OCI-LY3 (cell line): Measurements from ENCODE around the gene EEF1G.

ENCODE experiments used
- H2AFZ ChIP-seq: fragments of 200-600, 300-600 bp; shearing (Covaris generic); 2 replicates; pipeline ENCODE4 v1.6.0; 2014; ENCODE audit warnings: antibody characterized with exemption, low read depth, low read length
- H3K27ac ChIP-seq: fragments of 200-600, 300-600 bp; sonication (generic); 2 replicates; pipeline ENCODE4 v1.5.1; 2014; ENCODE audit warnings: mild to moderate bottlenecking, low read length, moderate library complexity, mixed read lengths
- H3K27me3 ChIP-seq: fragments of 200-600, 300-600 bp; sonication (generic); 2 replicates; pipeline ENCODE4 v1.6.1; 2014; ENCODE audit warnings: low read depth, low read length, mixed read lengths
- H3K36me3 ChIP-seq: fragments of 200-600, 300-600 bp; sonication (generic); replicated peaks from 2 replicates; pipeline ENCODE3; 2014; ENCODE audit warnings: low read depth, low read length, mixed read lengths
- H3K4me1 ChIP-seq: fragments of 300-600, 200-600 bp; sonication (generic); 2 replicates; pipeline ENCODE4 v1.6.1; 2014; ENCODE audit warnings: low read length, mixed read lengths
- H3K4me2 ChIP-seq: fragments of 200-600, 300-600 bp; sonication (generic); 2 replicates; pipeline ENCODE4 v1.6.1; 2014; ENCODE audit warnings: low read length, mixed read lengths
- H3K4me3 ChIP-seq: fragments of 300-600, 200-600 bp; sonication (generic); 2 replicates; pipeline ENCODE4 v1.5.1; 2014; ENCODE audit warnings: antibody characterized with exemption, mild to moderate bottlenecking, low read length, moderate library complexity
- H3K79me2 ChIP-seq: fragments of 300-600, 200-600 bp; shearing (Covaris generic); 2 replicates; pipeline ENCODE4 v1.6.1; 2014; ENCODE audit warnings: mild to moderate bottlenecking, low read length, mixed read lengths
- H3K9ac ChIP-seq: fragments of 300-600, 200-600 bp; shearing (Covaris generic); 2 replicates; pipeline ENCODE4 v1.6.0; 2014; ENCODE audit warnings: mild to moderate bottlenecking, low read length, moderate library complexity
- H3K9me3 ChIP-seq: fragments of 200-600, 300-600 bp; shearing (Covaris generic); 2 replicates; pipeline ENCODE4 v1.6.1; 2014; ENCODE audit warnings: low read length, mixed read lengths; ENCODE audit not compliant: insufficient read depth
- H4K20me1 ChIP-seq: fragments of 200-600, 300-600 bp; sonication (generic); 2 replicates; pipeline ENCODE4 v1.6.1; 2016; ENCODE audit warnings: low read length, mixed read lengths; ENCODE audit not compliant: insufficient read depth
- EZH2phosphoT487 ChIP-seq: fragments of 200-600 bp; shearing (Covaris generic); IDR thresholded peaks from 2 replicates; pipeline ENCODE4 v1.6.1; 2018; ENCODE audit warnings: antibody characterized with exemption, mixed run types, low read depth
- TF ChIP-seq, protein P1 (sequence below): fragments of 200-600, 300-600 bp; sonication (generic); IDR thresholded peaks from 2 replicates; pipeline ENCODE4 v1.5.1; 2014; ENCODE audit warnings: antibody characterized with exemption, low read length, low read depth

Gene EEF1G

DNA sequence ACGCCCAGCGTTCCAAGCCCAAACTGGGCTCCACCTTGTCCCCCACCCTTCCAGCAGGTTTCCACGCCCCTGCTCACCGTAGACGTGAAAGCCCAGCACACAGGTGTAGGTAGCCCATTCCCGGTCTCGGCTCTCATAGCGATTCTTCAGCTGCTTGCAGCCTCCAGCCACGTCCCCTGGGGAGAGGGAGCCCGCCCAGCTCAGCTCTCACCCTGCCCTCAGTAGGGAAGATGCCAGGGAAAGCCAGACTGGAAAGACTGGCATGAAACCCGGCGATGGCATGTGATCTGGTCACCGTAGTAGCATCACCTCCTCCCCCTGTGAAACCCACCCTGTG, 29.3 kb upstream of the EEF1G start:
- Histone ChIP-seq H3K4me3 (no peak overlapping the region), H3K4me2 (no peak overlapping the region), H3K27ac (no peak overlapping the region)

DNA sequence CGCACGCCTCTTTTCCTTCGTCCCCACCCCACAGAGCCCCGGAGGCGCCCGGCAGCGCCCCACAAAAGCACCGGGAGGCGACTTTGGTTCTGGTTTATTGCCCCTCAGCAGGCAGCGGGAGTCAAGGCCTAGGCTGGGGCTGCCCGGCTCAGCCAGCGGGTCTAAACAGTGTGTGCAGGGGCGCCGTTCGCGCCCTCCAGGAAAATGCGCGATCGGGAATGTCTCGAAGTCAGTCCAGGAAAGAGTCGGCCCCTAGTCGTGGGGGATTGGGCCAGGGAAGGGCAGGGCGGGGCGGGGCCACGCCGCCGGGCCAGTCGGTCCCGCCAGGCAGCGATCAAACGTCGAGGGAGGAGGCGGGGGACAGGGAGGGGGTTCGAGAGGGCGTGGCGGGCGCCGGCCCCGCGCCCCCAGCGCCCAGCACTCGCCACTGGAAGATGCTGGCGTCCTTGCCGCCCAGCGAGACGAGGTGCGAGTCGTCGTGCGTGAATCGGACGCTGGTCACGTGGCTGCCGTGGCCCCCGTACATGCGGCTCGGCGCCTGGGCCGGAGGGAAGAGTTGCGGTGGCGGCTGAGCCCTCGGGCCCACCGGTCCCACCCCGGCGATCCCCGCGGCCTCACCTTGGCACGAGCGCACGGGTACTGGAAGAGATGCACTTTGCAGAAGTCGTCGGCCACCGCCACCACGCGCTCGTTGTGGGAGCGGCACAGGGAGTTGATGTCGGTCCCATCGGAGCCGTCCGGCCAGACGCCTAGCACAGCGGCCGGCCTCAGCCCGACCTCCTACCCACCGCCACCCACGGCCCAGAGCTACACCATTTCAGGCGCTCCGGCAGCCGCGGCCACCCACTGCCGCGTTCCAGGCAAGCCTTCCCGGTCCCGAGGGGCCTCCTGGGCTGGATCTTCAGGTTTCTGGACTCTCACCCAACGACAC, 28.7 kb upstream of the EEF1G start:
- H3K79me2 ChIP-seq: peaks cover 42% of the 10 kb centered on the region
- H3K4me2 ChIP-seq: peak overlapping the region; percentile 53
- TF ChIP-seq, protein P1, sequence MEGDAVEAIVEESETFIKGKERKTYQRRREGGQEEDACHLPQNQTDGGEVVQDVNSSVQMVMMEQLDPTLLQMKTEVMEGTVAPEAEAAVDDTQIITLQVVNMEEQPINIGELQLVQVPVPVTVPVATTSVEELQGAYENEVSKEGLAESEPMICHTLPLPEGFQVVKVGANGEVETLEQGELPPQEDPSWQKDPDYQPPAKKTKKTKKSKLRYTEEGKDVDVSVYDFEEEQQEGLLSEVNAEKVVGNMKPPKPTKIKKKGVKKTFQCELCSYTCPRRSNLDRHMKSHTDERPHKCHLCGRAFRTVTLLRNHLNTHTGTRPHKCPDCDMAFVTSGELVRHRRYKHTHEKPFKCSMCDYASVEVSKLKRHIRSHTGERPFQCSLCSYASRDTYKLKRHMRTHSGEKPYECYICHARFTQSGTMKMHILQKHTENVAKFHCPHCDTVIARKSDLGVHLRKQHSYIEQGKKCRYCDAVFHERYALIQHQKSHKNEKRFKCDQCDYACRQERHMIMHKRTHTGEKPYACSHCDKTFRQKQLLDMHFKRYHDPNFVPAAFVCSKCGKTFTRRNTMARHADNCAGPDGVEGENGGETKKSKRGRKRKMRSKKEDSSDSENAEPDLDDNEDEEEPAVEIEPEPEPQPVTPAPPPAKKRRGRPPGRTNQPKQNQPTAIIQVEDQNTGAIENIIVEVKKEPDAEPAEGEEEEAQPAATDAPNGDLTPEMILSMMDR: no peak
- no peak for TF ChIP-seq EZH2phosphoT487
- H3K9me3 ChIP-seq: no peaks in the 10 kb centered on the region
- H3K27ac ChIP-seq: no peak overlapping the region
- H3K36me3 ChIP-seq: peaks cover 40% of the 10 kb centered on the region
- peaks cover 25% of the 10 kb centered on the region for H3K4me1 ChIP-seq
- H4K20me1 ChIP-seq: no peaks in the 10 kb centered on the region
- no peaks in the 10 kb centered on the region for H3K27me3 ChIP-seq
- no peak overlapping the region for H3K9ac ChIP-seq
- H3K4me3 ChIP-seq: peak overlapping the region; percentile 30; the same call in 1 of the 2 replicates
- no peak overlapping the region for H2AFZ ChIP-seq

More for the DNA sequence above, 29.3 kb upstream of the EEF1G start:
- Histone ChIP-seq H3K9ac (no peak overlapping the region), H3K36me3 (peaks cover 38% of the 10 kb centered on the region), H2AFZ (no peak overlapping the region), H3K9me3 (no peaks in the 10 kb centered on the region), H4K20me1 (no peaks in the 10 kb centered on the region), H3K4me1 (peaks cover 25% of the 10 kb centered on the region), H3K27me3 (no peaks in the 10 kb centered on the region), H3K79me2 (peaks cover 36% of the 10 kb centered on the region)
- TF ChIP-seq, protein P1: no peak
- TF ChIP-seq EZH2phosphoT487: no peak

- H3K36me3 ChIP-seq: peaks cover 45% of the 10 kb centered on the region
- H3K9ac ChIP-seq: peak within 1 kb of the TSS; percentile 97
- H4K20me1 ChIP-seq: no peaks in the 10 kb centered on the region
- TF ChIP-seq EZH2phosphoT487: no peak
- TF ChIP-seq, protein P1: no peak
- no peaks in the 10 kb centered on the region for H3K9me3 ChIP-seq
- no peaks in the 10 kb centered on the region for H3K27me3 ChIP-seq
- H3K4me1 ChIP-seq: peaks cover 25% of the 10 kb centered on the region
- peak within 1 kb of the TSS; percentile 88 for H3K4me2 ChIP-seq
- peaks cover 43% of the 10 kb centered on the region for H3K79me2 ChIP-seq
- 0 out of 2 replicates have a peak within 1 kb of the TSS, but pooled peaks have one; percentile 20 for H2AFZ ChIP-seq
- peak within 1 kb of the TSS; percentile 87 for H3K4me3 ChIP-seq
- H3K27ac ChIP-seq: peak within 1 kb of the TSS; percentile 82
Observed at GRCh38 chr11:62601372-62602140, 27.9 kb upstream of the EEF1G start, which contains the start of gene MTA2. TSS of gene MTA2 (minus strand) at chr11:62601865. CDS start at chr11:62601450, 415 bp downstream.

GRCh38 chr11:62601122-62601371, 27.4 kb upstream of the EEF1G start:
- H4K20me1 ChIP-seq: no peaks in the 10 kb centered on the region
- no peaks in the 10 kb centered on the region for H3K27me3 ChIP-seq
- H2AFZ ChIP-seq: 0 out of 2 replicates have a peak overlapping the region, but pooled peaks have one; percentile 20
- H3K79me2 ChIP-seq: peaks cover 43% of the 10 kb centered on the region
- no peak for TF ChIP-seq EZH2phosphoT487
- TF ChIP-seq, protein P1: no peak
- H3K9ac ChIP-seq: peak overlapping the region; percentile 97
- H3K4me2 ChIP-seq: peak overlapping the region; percentile 88
- peaks cover 25% of the 10 kb centered on the region for H3K4me1 ChIP-seq
- peaks cover 50% of the 10 kb centered on the region for H3K36me3 ChIP-seq
- peak overlapping the region; percentile 87 for H3K4me3 ChIP-seq
- H3K27ac ChIP-seq: peak overlapping the region; percentile 82
- H3K9me3 ChIP-seq: no peaks in the 10 kb centered on the region
